Mucosa of gallbladder (tissue), 1 donor: ENCODE measurements around the gene MMP24. TPM values are rescaled to one million over a fixed set of nuclear protein-coding genes. Genes with fewer than 3 reads are reported as not detected.
"Not testable (repeated sequence)": the region's sequence is repeated elsewhere in the genome, so short reads cannot be mapped to it uniquely, and the experiment has no call there.

Source experiments
- DNase-seq: peaks from one replicate; pipeline ENCODE4 v3.0.0-alpha.2; 2020; ENCODE audit warnings: low spot score
- total RNA-seq: library from RNA; stranded (reverse); gene quantifications from one replicate; pipeline ENCODE4 v1.2.1, GENCODE V29; 2021
- donor health status: DM: no; HTN: no; CAD: no.

MMP24 gene
- total RNA-seq, 1 donor from 2014 or later: 1.6 TPM

DNA sequence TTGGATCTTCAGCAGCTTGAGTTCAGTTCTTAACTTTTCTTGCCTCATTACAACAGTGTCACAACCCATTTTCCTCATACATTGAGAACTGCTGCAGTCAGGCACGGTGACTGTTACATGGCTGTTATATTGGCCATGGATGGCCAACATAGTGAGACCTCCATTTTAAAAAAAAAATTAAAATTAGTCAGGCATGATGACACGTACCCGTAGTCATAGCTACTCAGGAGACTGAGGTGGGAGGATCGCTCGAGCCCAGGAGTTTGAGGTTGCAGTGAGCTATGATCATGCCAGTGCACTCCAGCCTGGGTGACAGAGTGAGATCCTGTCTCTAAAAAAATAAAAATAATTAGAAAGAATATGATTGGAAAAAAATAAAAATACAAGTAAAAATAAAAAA is 9.9 kb upstream of the MMP24 start:
- no peak for DNase-seq

GRCh38 chr20:35223941-35224340 is 2.5 kb upstream of the MMP24 start:
- DNase-seq: no peak

- no peak for DNase-seq
Observed at GRCh38 chr20:35224536-35224935, 2.0 kb upstream of the MMP24 start.

DNA sequence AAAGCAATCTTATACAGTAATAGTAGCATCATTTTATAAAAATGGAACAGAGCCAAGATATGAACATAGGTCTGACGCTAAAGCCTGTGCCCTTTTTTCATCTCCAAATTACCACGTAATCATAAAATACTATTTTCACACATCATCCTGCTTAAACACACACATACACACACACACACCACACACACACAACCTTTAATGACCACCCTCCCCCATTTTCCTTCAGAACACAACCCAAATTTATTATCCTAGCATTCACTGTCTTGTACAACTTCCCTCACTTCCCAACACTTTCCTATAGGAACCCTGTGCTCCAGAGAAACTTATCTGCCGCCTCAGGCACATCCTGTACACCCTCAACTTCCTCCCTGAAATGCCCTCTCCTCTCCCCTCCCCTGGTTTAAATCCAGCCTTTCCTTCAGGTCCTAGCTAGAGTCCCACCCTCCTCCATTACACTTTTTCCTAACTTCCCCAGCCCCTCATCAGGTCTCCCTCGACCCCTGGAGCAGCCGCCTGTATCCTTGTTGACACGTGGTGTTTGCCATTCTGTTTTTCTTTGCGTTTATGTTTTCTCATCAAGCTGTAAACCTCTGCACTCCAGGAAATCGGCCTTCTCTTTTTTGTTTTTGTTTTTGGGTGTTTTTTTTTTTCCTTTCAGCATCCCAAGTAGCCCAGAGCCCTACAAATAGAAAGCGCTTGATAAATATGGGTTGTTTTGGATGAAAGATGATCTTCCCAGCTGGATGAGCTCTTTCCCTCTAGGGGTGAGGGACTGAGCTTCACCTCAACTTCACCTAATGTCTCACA is 968 bp upstream of the MMP24 start:
- no peak for DNase-seq

DNA sequence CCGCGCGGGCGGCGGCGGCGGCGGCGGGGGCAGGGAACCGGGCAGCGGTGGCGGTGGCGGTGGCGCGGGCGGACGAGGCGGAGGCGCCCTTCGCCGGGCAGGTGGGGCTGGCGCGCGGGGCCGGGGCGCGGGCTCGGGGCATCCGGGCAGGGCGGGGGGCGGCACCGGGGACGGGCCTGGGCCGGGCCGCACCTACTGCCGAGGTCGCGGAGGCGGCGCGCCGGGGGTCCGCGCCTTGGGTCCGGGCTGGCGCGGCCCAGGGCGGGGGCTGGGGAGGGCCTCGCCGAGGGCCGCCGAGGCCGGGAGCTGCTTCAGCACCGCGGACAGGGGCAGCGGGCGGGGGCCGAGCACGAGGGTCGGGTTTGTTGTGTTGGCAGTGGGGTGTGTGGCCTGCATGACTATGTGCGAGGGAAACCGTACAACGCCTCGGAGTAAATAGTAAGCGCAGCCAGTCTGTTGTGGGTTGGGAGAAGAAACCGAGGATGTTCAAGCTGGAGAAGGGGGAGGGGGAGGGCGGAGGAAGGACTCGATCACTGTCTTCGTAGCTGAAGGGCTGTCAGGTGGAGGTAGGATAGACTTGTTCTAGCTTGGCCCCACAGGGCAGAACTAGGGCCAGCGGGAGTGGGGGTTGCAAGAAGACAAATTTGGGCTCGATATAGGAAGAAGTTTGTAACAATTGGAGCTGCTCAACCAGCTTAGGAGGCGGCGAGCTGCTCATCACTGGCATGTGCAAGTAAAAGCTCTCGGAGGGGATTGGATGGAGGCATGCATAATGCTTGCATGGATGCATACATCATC is 593 bp downstream of the MMP24 start:
- peak; percentile 28 for DNase-seq

- DNase-seq: no peak
Observed at GRCh38 chr20:35232575-35232974, 6.1 kb downstream of the MMP24 start.

GRCh38 chr20:35235881-35236280 is 9.4 kb downstream of the MMP24 start:
- no peak for DNase-seq

DNA sequence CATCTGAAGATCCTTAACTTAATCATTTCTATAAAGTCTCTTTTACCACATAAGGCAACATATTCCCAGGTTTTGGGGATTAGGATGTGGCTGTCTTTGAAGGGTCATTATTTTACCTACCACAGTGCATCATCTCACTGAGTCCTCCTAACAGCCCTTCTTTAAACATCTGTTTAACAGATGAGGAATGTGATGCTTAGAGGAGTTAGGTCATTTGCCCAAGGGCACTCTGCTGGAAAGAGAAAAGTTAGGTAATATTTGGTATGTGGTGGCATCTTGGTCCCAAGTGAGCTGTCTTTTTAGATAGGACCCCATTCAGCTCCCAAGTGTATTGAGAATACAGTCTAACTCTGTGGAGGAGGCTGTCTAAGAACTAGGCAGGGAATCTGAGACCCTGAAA is 11.0 kb downstream of the MMP24 start:
- DNase-seq: no peak

DNA sequence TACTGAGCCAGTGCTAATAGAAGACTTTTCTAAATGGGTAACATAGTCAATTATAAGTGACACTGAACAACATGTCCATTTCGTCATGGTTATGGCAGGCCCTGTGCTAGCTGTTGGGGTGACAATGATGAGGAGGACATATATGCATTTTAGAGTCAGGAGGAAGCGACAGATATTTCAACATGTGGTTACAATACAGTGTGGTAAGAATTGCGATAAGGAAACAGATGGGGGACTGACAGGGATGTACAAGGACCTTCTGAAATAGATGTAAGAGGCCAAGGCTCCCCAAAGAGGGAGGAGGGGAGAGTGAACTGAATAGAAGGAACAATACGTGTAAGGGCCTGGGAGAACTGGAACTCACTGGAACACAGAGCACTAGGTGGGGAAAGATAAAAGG is 11.7 kb downstream of the MMP24 start:
- DNase-seq: no peak

- DNase-seq: no peak
Observed at GRCh38 chr20:35238735-35239134, 12.2 kb downstream of the MMP24 start.

DNA sequence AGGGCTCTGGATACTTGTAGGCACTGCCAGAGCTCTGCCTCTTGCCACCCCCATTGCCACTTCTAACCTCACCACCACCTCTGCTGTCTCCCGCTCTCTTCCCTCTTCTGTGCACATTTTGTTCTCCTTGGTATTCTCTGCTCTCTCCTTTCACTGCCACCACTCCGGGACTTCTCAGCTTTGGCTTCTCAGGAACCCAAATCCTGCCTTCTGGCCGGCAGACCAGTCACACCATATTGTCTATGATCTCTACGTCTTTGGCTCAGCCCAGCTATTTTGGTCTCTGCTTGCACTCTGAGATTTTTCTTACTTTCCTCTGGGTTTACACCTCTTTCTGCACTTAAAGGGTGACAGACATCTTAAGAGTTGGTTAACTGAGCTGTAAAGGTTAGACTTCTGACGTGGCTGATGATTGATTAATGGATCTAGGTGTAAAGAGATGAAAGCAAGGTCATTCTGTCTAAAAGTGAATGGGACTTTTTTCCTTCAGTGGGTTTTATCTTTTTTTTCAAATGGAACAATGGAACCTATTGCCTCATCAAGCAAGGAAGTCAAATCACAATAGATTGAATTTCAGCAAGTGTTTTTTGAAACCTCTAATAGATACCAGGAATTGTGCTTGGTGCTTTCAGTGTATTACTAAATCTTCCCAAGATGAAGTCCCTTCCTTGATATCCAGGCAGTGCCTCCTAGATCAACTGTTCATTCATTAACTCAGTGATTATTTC is 13.8 kb downstream of the MMP24 start:
- no peak for DNase-seq

- DNase-seq: no peak
Observed at GRCh38 chr20:35240811-35241293, 14.4 kb downstream of the MMP24 start.

DNA sequence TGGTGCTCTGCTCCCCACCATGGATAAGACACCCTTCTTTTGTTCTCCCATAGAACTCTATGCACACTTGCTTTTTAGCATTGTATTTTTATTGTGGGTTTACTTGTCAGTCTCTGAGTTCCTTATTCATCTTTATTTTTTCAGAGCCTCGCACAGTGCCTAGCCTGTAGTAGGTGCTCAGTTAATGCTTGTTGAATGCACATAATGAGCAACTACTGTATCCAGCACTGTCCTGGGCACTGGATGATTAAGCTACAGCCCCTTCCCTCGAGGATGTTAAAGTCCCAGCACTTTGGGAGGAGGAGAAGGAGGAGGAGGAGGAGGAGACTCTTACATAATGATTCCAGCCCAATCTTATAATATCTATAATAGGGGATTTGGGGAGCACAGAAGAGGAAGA is 16.8 kb downstream of the MMP24 start:
- no peak for DNase-seq

DNA sequence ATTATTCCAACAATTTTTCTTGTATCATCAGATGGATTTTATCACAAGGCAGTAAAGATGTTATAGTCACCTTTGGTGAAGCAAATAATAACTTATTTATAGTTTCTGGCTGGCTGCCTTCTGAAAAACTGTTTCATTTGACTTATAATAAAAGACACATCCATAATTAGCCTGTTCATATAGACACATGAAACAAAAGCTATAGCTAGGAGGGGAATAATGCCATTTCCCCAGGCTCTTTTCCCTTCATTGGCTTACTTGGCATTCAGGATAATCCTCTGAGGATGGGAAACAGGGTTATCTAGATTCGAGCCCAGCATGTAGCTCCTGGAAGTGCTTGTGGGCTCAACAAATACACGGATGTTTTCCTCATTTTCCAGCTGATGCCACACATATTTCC is 17.5 kb downstream of the MMP24 start:
- no peak for DNase-seq

DNA sequence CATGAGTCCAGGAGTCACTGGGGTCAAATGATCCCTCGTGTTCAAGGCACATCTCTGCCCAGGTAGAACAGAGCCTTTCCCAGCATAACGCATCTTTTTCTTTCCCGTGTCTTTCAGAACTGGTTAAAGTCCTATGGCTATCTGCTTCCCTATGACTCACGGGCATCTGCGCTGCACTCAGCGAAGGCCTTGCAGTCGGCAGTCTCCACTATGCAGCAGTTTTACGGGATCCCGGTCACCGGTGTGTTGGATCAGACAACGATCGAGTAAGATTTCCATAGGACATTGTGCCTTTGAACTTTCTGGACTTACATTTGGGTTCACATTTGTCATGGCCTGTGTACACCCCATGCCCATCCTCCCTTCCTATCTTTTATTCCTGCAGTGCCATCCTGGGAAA is 20.2 kb downstream of the MMP24 start:
- DNase-seq: no peak

- DNase-seq: no peak
Observed at GRCh38 chr20:35248641-35249475, 22.4 kb downstream of the MMP24 start.

- DNase-seq: no peak
Observed at GRCh38 chr20:35251613-35251940, 25.1 kb downstream of the MMP24 start.

DNA sequence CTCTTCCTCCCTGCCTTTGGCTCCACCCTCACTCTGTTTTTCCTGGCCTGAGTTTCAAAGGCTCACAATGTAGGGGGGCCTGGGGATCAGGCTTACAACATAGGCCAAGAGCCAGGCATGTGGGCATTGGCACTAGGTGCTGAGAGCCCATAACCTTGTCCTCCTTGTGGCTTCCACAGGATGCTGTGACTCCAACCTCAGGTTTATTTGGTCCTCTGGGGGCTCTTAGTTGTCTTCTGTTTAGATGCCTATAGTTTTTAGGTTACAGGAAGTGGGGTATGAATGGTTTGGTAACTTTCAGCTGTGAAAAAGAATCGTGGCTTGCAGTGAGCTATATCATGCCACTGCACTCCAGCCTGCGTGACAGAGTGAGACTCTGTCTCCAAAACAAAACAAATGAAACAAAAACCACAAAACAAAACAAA is 25.6 kb downstream of the MMP24 start:
- no peak for DNase-seq

DNA sequence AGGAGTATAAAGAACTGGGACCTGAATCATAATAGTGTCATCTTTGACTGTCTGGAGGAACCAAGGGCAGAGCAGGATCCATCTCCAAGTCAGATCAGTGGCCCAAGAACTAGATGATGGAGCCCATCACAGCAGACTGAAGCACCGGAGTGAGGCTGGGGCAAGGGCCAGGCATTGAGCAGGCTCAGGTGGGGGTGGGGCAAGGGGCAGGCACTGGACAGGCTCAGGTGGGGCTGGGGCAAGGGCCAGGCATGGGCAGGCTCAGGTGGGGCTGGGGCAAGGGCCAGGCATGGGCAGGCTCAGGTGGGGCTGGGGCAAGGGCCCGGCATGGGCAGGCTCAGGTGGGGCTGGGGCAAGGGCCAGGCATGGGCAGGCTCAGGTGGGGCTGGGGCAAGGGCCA is 26.1 kb downstream of the MMP24 start:
- not testable (repeated sequence) for DNase-seq

- DNase-seq: no peak
Observed at GRCh38 chr20:35253010-35253409, 26.5 kb downstream of the MMP24 start.

- no peak for DNase-seq
Observed at GRCh38 chr20:35254448-35254999, 28.0 kb downstream of the MMP24 start.
